ENCODE results near the gene SPRED2.

SPRED2 gene

DNA sequence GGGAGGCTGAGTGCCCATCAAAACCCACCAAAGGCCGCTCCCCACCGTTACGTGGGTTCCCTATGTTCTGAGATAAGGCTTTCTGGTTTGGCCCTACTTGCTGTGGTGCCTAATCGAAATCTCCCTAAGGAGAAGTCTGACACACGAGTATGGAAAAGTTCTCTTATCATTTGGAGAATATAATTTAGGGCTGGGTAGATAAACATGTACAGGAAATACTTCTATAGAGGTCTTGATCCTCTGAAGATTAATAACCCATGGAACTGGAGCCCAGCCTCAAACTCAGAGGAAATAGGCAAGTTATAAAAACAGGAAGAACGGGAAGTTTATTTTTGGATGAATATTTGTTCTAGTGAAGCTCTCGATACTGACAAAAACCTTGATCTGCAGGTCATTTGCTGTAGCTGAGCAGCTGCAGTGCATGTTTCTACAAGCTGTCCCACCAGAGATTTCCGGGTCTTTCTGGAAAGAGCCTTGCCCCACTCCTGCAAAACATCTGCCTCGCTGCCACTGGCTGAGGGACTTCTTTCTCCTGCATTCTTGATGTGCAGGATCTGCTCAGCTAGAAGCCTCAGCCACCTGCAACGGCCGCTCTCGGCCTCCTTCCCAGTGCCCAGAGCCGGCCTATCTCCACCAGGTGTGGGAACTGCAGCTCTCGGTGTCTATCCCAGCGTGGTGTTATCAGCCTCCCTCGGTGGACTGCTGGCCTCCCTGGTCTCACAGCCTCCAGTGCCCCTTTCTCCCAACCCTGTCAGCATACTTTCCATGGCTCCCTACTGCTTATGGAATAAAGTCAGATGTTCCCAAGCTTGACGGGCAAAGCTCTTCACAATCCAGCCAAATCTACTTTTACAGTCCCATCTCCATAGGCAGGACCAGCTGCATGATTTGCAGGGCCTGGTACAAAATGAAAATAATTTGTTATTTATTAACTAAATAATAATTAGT, 48.6 kb downstream of the SPRED2 start:
- DNase-seq = no peak

DNA sequence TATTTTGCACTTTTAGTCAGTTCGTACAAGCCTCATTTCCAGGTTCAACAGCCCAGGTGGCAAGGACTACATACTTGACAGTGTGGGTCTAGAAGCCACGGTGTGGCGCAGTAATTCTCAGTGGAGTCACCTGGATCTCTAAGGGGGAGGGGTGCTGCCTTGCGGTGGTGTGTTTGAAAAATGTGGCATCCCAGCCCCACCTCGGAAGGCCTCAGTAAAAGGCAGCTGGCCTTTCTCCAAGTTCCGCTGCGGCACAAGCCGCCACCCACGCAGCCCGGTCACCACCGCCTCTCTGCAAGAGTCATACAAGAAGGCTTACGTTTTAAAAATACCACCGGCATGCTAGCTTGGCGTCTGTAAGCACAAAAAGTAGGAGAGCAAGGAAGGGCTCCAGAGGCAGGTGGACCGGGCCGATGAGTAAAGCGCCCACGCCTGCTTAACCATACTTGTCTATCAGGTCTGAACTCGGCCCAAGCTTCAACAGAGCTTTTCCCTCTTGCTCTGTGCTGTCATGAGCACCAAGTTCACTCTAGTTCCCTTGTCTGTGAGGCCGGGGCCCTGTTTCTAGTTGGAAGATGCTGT, 49.5 kb downstream of the SPRED2 start:
- peak; percentile 68 for DNase-seq

GRCh38 chr2:65382323-65382722, 50.1 kb downstream of the SPRED2 start:
- DNase-seq = no peak

- no peak for DNase-seq
These were observed 50.8 kb downstream of the SPRED2 start for GRCh38 chr2:65381607-65382051.

DNA sequence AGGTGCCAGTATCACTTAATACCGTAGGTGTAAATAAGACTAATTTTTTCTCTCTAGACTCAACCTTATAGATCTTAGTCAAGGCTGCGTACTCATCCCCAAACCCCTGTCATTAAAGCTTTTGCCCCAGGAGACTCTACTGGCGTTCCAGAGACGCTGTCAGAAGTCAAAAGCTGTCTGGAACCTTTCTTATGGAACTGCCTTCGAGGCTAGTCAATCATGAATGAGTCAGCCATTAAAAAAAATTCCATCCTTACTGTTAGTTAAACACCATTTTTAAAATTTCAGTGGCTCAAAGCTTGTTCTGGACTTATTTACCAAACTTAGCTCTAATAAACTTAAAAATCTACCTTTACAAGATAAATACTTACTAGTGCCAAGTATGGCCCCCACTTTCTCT, 52.1 kb downstream of the SPRED2 start:
- no peak for DNase-seq

GRCh38 chr2:65379721-65380171, 52.7 kb downstream of the SPRED2 start:
- DNase-seq = no peak

DNA sequence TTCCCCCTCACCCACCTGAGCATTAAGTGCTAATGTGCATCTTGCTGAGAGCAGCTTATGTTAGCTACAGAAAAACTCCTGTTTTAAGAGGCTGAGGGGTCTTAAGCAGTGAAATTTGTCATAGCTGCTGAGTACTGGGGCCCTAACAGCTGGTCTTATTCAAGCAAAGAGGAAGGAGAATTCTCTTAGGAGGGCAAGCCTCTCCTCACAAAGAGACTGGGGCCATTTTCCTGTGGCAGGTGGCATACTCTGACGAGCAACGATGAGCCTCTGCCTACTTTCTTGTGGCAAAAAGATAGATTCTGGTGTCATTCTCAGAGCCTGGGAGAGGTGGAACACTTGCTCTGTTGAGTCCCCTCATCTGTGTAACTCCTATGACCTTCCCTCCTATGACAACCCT, 53.2 kb downstream of the SPRED2 start:
- DNase-seq = no peak

- no peak for DNase-seq
These were observed 54.1 kb downstream of the SPRED2 start for GRCh38 chr2:65378290-65378689.

GRCh38 chr2:65377556-65378192, 54.7 kb downstream of the SPRED2 start:
- DNase-seq = no peak

DNA sequence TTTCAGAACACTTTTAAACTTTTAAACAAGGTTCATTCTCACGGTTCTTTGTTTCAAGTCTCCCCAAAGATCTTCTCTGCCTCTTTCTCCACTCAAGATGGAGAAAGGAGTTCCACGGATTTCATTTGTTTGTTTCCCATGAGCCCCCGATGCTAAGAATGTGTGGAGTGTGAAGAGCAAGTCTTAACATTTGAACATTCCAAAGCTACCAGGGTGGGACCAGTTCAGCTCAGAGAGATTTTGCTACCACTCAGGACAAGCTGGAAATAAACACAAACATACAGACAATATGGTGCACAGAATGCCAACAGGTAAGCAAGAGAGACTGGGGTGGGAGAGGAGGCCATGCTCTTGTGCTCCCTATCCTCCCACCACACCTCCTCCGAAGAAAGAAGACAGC, 56.7 kb downstream of the SPRED2 start:
- DNase-seq = no peak

DNA sequence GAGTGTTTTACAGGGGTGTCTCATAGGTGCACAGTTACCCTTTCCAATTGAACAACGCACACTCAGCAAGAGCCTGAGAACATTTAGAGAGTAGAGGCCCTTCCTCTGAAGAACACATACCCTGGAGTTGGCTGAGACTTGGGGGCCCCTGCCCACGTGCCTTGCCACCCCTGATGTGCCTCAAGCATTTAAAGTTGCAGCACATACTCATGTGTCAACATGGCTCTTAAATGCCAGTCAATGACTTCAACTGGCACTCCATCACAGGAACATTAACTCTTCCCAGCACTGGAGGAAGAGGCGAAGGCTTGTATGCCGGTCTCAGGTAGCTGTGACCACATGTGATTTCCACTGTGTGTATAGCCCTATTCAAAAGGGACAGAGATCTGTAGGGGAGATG, 57.4 kb downstream of the SPRED2 start:
- no peak for DNase-seq

- no peak for DNase-seq
These were observed 57.8 kb downstream of the SPRED2 start for GRCh38 chr2:65374575-65374974.

DNA sequence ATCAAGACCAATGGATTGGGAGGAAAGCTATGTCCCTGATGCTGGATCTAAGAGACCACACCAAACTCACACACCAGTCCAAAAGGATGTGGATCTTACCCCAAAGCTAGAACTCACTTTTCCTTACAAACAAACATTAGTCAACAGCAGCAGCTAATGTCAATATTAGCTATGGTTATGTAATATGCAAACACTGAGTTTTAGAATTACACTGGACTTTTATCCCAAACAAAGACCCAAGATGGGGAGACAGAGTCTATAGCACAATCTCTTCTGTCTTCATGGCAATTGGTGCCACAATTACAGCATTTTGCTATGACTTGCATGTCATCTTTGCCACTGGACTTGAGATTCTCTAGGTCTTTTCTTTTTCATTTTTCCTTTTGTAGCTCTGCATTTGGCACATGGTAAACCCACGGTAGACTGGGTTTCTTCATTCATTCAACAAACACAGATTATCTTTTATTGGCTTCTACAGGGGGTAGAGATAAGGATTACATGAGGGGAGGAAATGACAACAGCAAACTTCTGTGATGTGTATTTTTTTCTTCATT, 59.0 kb downstream of the SPRED2 start:
- DNase-seq = no peak

DNA sequence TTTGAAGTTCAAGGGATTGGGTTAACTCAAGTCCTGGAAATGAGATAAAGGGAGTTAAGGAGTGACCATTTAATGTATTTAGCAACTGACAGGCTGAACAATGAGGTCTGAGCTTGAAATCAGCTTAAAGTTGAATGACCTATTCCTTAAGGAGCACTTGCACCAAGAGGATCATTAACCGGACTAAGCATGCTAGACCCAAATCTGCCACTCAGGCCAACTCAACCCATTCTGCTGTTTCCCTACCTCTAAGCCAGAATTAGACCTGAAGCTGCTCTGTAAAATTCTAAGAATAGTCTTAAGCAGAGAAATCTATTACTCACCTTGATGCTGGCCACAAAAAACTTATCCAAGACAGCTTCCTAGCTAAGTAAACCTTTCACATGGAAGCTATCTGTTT, 59.8 kb downstream of the SPRED2 start:
- no peak for DNase-seq

DNA sequence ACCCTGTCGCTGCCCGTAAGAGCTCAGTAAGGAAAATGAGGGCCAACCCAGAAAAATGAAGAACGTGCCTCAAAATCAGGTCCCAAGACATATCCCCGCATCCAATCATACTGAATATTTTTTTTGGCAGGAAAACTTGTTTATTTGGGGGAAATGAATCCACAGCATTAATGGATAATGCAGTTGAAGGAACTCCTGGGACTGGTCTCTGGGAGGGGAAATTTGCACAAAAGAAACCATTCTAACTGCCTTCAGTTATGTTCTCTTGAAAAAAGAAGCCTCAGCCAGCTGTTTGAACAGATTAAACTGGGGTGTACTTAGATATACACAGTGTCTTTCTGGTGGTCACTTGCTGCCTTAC, 61.3 kb downstream of the SPRED2 start:
- no peak for DNase-seq

DNA sequence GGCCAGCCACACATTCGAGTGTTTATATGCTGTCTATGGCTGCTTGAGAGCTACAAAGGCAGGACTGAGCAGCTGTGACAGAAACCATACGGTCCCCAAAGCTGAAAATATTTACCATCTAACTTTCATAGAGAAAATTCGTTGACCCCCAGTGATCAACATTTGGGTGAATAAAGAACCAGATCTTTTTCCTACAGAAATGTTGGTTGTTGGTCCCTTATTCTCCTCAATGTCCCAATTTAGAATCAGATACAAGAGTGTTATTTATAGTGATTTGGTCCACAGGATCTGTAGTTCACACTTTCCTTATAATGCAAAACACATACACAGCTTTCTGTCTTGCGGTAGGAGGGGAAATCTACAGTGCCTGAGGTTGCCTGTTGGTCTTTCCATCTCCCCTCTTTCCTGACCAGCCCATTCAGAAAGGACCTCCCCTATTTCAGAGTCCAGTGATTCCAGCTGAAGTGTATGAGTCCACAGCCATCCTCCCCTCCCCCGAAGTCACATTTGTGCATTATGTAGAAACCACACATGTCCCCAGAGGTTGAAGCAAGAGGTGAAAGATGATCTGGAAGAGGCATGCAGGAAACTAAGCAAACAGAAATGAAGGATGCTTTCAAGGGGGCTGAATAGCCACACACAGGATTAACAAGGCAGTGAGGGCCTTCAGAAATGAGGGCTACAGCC, 61.9 kb downstream of the SPRED2 start:
- no peak for DNase-seq

- no peak for DNase-seq
These were observed 62.4 kb downstream of the SPRED2 start for GRCh38 chr2:65369980-65370379.

GRCh38 chr2:65369574-65369973, 62.8 kb downstream of the SPRED2 start:
- DNase-seq = no peak

GRCh38 chr2:65368468-65368867, 63.9 kb downstream of the SPRED2 start:
- DNase-seq = no peak

- no peak for DNase-seq
These were observed 64.9 kb downstream of the SPRED2 start for GRCh38 chr2:65367524-65367923.

DNA sequence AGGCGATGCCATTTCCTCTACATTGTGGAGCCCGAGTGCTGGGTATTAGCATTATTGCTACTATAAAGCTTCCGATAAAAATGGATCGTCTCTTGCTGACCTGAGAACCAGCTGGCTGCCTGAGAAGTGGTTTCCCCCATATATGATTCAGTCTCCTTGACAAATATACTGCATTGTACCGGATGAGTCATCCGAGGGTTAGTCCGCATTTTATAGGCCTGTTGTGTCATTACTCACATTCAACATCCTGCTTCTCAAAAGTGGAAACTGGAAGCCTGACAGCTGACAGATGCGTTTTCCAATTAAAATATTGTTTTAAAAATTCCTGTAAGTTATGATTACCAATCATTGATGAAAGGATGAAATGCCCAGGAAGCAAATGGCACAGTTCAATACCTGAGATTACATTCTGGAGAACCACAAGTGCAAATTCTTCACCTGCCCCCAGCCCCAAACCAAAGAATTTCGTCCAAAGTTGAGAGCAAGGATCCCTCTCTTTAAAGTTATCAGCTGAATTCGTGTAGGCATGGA, 65.7 kb downstream of the SPRED2 start:
- peak; percentile 24 for DNase-seq

DNA sequence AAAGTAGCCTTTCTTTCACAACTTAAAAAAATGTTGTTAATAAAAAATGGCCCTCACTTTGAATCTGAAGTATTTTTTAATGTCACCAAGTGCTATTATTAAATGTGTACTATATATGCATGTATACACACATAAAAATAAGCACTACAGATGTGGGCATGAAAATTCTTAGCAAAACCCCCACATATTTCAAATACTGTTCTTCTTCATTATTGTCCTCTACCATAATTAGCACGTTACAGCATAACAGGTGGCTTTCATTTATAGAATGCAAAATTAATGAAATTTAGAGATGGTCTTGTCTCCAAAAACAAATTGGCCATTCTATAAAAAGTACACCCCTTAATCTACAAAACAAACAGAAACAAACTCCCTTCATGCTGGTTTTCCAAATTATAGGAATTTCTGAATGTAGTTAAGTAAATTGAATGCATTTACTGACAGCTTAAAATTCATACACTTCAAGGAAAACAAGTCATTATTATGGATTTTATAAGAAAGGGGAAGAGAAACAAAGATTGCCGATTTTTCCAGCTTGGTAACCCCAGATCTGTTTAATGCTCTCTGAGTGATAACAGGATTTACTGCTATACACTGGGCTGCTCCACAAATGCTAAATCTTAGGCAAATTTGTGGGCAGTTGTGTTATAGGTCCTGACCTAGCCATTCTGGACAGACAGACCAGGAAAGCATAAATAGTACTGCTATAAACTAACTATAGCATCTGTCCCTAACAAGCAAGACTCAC, 67.2 kb downstream of the SPRED2 start:
- no peak for DNase-seq
